Measurements from ENCODE around the gene S100A14. TPM values are rescaled to one million over a fixed set of nuclear protein-coding genes. Genes with fewer than 3 reads are reported as not detected.

The S100A14 gene
- total RNA-seq, 1 experiment from 2014 or later = 252 TPM

DNA sequence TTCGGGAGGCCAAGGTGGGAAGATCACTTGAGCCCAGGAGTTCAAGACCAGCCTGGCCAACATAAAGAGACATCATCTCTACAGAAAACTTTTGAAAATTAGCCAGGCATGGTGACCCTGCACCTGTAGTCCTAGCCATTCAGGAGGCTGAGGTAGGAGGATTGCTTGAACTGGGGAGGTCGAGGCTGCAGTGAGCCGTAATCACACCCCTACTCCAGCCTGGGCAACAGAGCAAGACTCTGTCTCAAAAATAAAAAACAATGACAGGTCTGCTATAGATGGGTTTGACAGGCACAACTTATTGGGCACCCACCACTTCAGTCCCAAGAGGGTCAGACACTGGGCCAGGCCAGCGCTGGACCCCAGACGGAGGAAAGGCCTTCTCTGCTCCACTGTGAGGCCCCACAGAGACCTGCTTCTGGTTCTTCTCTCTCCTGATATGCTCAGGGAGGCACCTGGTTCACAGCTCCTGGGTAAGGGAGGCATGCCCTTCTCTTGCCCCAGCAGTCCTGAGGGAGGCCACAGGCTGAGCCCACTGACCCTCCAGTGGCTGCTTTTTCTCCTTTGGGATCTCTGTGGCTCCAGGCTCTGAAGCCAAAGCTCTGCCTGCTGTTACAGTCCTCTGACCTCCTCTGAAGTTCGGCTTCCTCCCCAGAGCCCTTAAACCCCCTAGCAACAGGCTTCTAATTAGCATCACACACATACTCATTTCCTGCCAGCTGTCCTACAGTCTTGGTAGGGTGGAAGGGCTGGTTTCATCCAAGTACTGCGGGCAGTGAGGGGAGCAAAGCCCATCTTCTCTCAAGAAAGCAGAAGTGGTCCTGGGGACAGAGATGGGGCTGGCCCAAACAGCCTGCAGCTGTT is 17.6 kb downstream of the S100A14 start:
- H3K36me3 ChIP-seq (ENCODE audit: control insufficient read depth in 1 of 2, insufficient read depth in 2 of 2, low read length in 2 of 2) = no peaks in the 10 kb centered on the region
- TF ChIP-seq MAX (IDR thresholded peaks at IDR 0.05) = no peak
- no peak for TF ChIP-seq ELF1 (IDR thresholded peaks at IDR 0.05; ENCODE audit: borderline replicate concordance, low read depth)
- TF ChIP-seq POLR2AphosphoS5 (IDR thresholded peaks at IDR 0.05; ENCODE audit: low read depth, low read length) = peak; percentile 37; the same call in 1 of the 2 replicates
- no peak for TF ChIP-seq EZH2phosphoT487 (IDR thresholded peaks at IDR 0.05; ENCODE audit: borderline replicate concordance)
- peaks cover 8 to 22% of the 10 kb centered on the region in 2 experiments for H3K4me1 ChIP-seq (ENCODE audit: control insufficient read depth in 1 of 2, insufficient read depth in 2 of 2, low read length in 2 of 2)
- no TSS peak for BruUV-seq (replicated peaks)
- no peaks in the 10 kb centered on the region for H3K9me3 ChIP-seq (ENCODE audit: control insufficient read depth in 1 of 2, insufficient read depth in 1 of 2, low read depth in 1 of 2, low read length in 2 of 2)
- CTCF ChIA-PET = no interaction called here
- no peak overlapping the region; the same call in 1 of the 2 replicates for H3K27ac ChIP-seq (ENCODE audit: low read depth, low read length)
- H3K4me2 ChIP-seq (ENCODE audit: low read length) = no peak overlapping the region
- no peak overlapping the region for H3K9ac ChIP-seq (ENCODE audit: low read length)
- H3K27me3 ChIP-seq (ENCODE audit: insufficient read depth, low read length) = no peaks in the 10 kb centered on the region
- no peak for DNase-seq (ENCODE audit: low read depth, low spot score)
- POLR2A ChIA-PET = interaction anchor here (0.8 to 1.4 kb wide), 4 partner anchors 10 to 66 kb away, joined by 3 to 5 read pairs (median 4); no protein-coding TSS in a partner anchor
- no peak overlapping the region for H2AFZ ChIP-seq (ENCODE audit: low read depth, low read length, poor library complexity, severe bottlenecking)
- H3K79me2 ChIP-seq (ENCODE audit: insufficient read depth, low read length) = no peaks in the 10 kb centered on the region
- H3K9me2 ChIP-seq (ENCODE audit: insufficient read depth) = no peaks in the 10 kb centered on the region
- ATAC-seq = no peak
- RAD21 ChIA-PET (ENCODE audit: low non-redundant PET in 1 of 2, low total read pairs in 2 of 2, uncharacterized antibody in 2 of 2, unreplicated experiment in 2 of 2) = no interaction called here
- no peaks in the 10 kb centered on the region for H4K20me1 ChIP-seq (ENCODE audit: insufficient read depth)
- intact Hi-C loops (cut with micrococcal nuclease) = no loop called here
- no peak overlapping the region for H3K4me3 ChIP-seq (replicated peaks in 1 of 2; ENCODE audit: low read depth in 1 of 2, low read length in 2 of 2)

DNA sequence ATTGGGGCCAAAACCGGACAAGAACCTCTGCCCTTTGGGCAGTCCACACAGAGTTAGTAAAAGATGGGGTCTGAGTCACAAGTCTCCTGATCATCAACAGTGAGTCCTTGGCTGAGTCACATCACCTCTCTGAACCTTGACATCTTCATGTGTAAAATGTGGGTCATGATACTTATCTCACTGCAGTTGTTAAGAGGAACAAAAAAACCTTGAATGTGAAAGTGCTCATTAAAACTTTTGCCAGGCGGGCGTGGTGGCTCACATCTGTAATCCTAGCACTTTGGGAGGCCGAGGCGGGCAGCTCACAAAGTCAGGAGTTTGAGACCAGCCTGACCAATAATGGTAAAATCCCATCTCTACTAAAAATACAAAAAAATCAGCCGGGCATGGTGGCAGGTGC is 18.9 kb downstream of the S100A14 start:
- TF ChIP-seq SP1 (IDR thresholded peaks at IDR 0.05; ENCODE audit: low read depth) = peak; percentile 41; the same call in 1 of the 2 replicates
- TF ChIP-seq JUND (IDR thresholded peaks at IDR 0.05) = peak; percentile 39; the same call in 1 of the 2 replicates
- no peak for TF ChIP-seq RAD21 (IDR thresholded peaks at IDR 0.05; ENCODE audit: low read depth)
- peak; percentile 54; the same call in 1 of the 2 replicates for TF ChIP-seq FOSL1 (IDR thresholded peaks at IDR 0.05; ENCODE audit: low read depth)
- Histone ChIP-seq H3K27me3 (ENCODE audit: insufficient read depth, low read length) (no peaks in the 10 kb centered on the region), H3K9me2 (ENCODE audit: insufficient read depth) (no peaks in the 10 kb centered on the region), H3K4me2 (ENCODE audit: low read length) (peak overlapping the region; percentile 50), H3K4me1 (ENCODE audit: control insufficient read depth in 1 of 2, insufficient read depth in 2 of 2, low read length in 2 of 2) (peaks cover 8 to 22% of the 10 kb centered on the region in 2 experiments), H3K4me3 (replicated peaks in 1 of 2; ENCODE audit: low read depth in 1 of 2, low read length in 2 of 2) (no peak overlapping the region), H3K27ac (ENCODE audit: low read depth, low read length) (no peak overlapping the region), H3K9me3 (ENCODE audit: control insufficient read depth in 1 of 2, insufficient read depth in 1 of 2, low read depth in 1 of 2, low read length in 2 of 2) (no peaks in the 10 kb centered on the region), H3K79me2 (ENCODE audit: insufficient read depth, low read length) (no peaks in the 10 kb centered on the region), H3K36me3 (ENCODE audit: control insufficient read depth in 1 of 2, insufficient read depth in 2 of 2, low read length in 2 of 2) (no peaks in the 10 kb centered on the region), H2AFZ (ENCODE audit: low read depth, low read length, poor library complexity, severe bottlenecking) (no peak overlapping the region), H4K20me1 (ENCODE audit: insufficient read depth) (no peaks in the 10 kb centered on the region), H3K9ac (ENCODE audit: low read length) (0 out of 2 replicates have a peak overlapping the region, but pooled peaks have one; percentile 1)
- POLR2A ChIA-PET = interaction anchor here (1.4 kb wide), 1 partner anchor 12 kb away, joined by 5 read pairs; no protein-coding TSS in a partner anchor
- no peak for DNase-seq (ENCODE audit: low read depth, low spot score)
- no TSS peak for BruUV-seq (replicated peaks)
- RAD21 ChIA-PET (ENCODE audit: low non-redundant PET in 1 of 2, low total read pairs in 2 of 2, uncharacterized antibody in 2 of 2, unreplicated experiment in 2 of 2) = no interaction called here
- intact Hi-C loops (cut with micrococcal nuclease) = no loop called here
- CTCF ChIA-PET = interaction anchor here (0.8 kb wide), 1 partner anchor 25 kb away, joined by 3 read pairs; no protein-coding TSS in a partner anchor
- ATAC-seq = peak; percentile 83

Measured in HCT116 (cell line).